ENCODE measurements around the gene UQCR10. TPM values are rescaled to one million over a fixed set of nuclear protein-coding genes. Genes with fewer than 3 reads are reported as not detected.
"Not testable (repeated sequence)": the region's sequence is repeated elsewhere in the genome, so short reads cannot be mapped to it uniquely, and the experiment has no call there.

UQCR10 gene
- total RNA-seq, 2 donors from 2014 or later: 62.8 to 106 TPM

- no peak for ATAC-seq (replicated peaks)
- peak overlapping the region; percentile 39 for H3K27ac Mint-ChIP-seq
- no peak overlapping the region for H3K4me3 Mint-ChIP-seq
- peaks cover 20% of the 10 kb centered on the region for H3K4me1 Mint-ChIP-seq
- H3K36me3 Mint-ChIP-seq (ENCODE audit: low read depth): peaks cover 32% of the 10 kb centered on the region
- H3K27me3 Mint-ChIP-seq: no peaks in the 10 kb centered on the region
- no peaks in the 10 kb centered on the region for H3K9me3 Mint-ChIP-seq
Observed at GRCh38 chr22:29748248-29748893, 18.8 kb upstream of the UQCR10 start.

GRCh38 chr22:29750029-29750428, 17.1 kb upstream of the UQCR10 start:
- H3K27ac Mint-ChIP-seq: peak overlapping the region; percentile 87
- H3K4me1 Mint-ChIP-seq: peaks cover 20% of the 10 kb centered on the region

GRCh38 chr22:29750559-29751538, 16.3 kb upstream of the UQCR10 start:
- peaks cover 20% of the 10 kb centered on the region for H3K4me1 Mint-ChIP-seq
- no peaks in the 10 kb centered on the region for H3K9me3 Mint-ChIP-seq
- no peaks in the 10 kb centered on the region for H3K27me3 Mint-ChIP-seq
- peak overlapping the region; percentile 30 for H3K4me3 Mint-ChIP-seq
- peak overlapping the region; percentile 87 for H3K27ac Mint-ChIP-seq
- peak; percentile 93 for ATAC-seq (replicated peaks)
- H3K36me3 Mint-ChIP-seq (ENCODE audit: low read depth): peaks cover 18% of the 10 kb centered on the region

More at GRCh38 chr22:29750029-29750428, 17.1 kb upstream of the UQCR10 start:
- Mint-ChIP-seq H3K9me3 (no peaks in the 10 kb centered on the region), H3K4me3 (peak overlapping the region; percentile 30), H3K27me3 (no peaks in the 10 kb centered on the region), H3K36me3 (ENCODE audit: low read depth) (peaks cover 27% of the 10 kb centered on the region)
- ATAC-seq (replicated peaks): no peak

- H3K27me3 Mint-ChIP-seq: no peaks in the 10 kb centered on the region
- peaks cover 20% of the 10 kb centered on the region for H3K4me1 Mint-ChIP-seq
- no peak for ATAC-seq (replicated peaks)
- peak overlapping the region; percentile 87 for H3K27ac Mint-ChIP-seq
- peaks cover 15% of the 10 kb centered on the region for H3K36me3 Mint-ChIP-seq (ENCODE audit: low read depth)
- no peak overlapping the region for H3K4me3 Mint-ChIP-seq
- H3K9me3 Mint-ChIP-seq: no peaks in the 10 kb centered on the region
Observed at GRCh38 chr22:29751669-29752068, 15.5 kb upstream of the UQCR10 start.

- Mint-ChIP-seq H3K36me3 (ENCODE audit: low read depth) (no peaks in the 10 kb centered on the region), H3K4me3 (no peak overlapping the region), H3K27me3 (no peaks in the 10 kb centered on the region), H3K27ac (no peak overlapping the region), H3K9me3 (no peaks in the 10 kb centered on the region), H3K4me1 (peaks cover 15% of the 10 kb centered on the region)
- ATAC-seq (replicated peaks): no peak
Observed at GRCh38 chr22:29753808-29754657, 13.1 kb upstream of the UQCR10 start.

GRCh38 chr22:29754658-29755395, 12.3 kb upstream of the UQCR10 start:
- H3K4me3 Mint-ChIP-seq; H3K27ac Mint-ChIP-seq; ATAC-seq (replicated peaks); H3K9me3 Mint-ChIP-seq; H3K27me3 Mint-ChIP-seq; H3K36me3 Mint-ChIP-seq (ENCODE audit: low read depth): not testable (repeated sequence)
- peaks cover 15% of the 10 kb centered on the region for H3K4me1 Mint-ChIP-seq

GRCh38 chr22:29755889-29756288, 11.3 kb upstream of the UQCR10 start:
- no peaks in the 10 kb centered on the region for H3K27me3 Mint-ChIP-seq
- ATAC-seq (replicated peaks): no peak
- no peaks in the 10 kb centered on the region for H3K36me3 Mint-ChIP-seq (ENCODE audit: low read depth)
- peaks cover 9% of the 10 kb centered on the region for H3K4me1 Mint-ChIP-seq
- no peak overlapping the region for H3K4me3 Mint-ChIP-seq
- H3K9me3 Mint-ChIP-seq: no peaks in the 10 kb centered on the region
- peak overlapping the region; percentile 28 for H3K27ac Mint-ChIP-seq

GRCh38 chr22:29756341-29756740, 10.8 kb upstream of the UQCR10 start:
- peaks cover 6% of the 10 kb centered on the region for H3K4me1 Mint-ChIP-seq
- H3K27ac Mint-ChIP-seq: no peak overlapping the region
- H3K4me3 Mint-ChIP-seq: no peak overlapping the region
- no peak for ATAC-seq (replicated peaks)
- no peaks in the 10 kb centered on the region for H3K9me3 Mint-ChIP-seq
- no peaks in the 10 kb centered on the region for H3K27me3 Mint-ChIP-seq
- no peaks in the 10 kb centered on the region for H3K36me3 Mint-ChIP-seq (ENCODE audit: low read depth)

- Mint-ChIP-seq H3K4me3 (no peak overlapping the region), H3K9me3 (no peaks in the 10 kb centered on the region), H3K27me3 (no peaks in the 10 kb centered on the region), H3K36me3 (ENCODE audit: low read depth) (no peaks in the 10 kb centered on the region), H3K27ac (no peak overlapping the region), H3K4me1 (peaks cover 3% of the 10 kb centered on the region)
- ATAC-seq (replicated peaks): no peak
Observed at GRCh38 chr22:29757096-29757495, 10.1 kb upstream of the UQCR10 start.

- Mint-ChIP-seq H3K27ac (no peak overlapping the region), H3K9me3 (no peaks in the 10 kb centered on the region), H3K4me1 (no peaks in the 10 kb centered on the region), H3K27me3 (no peaks in the 10 kb centered on the region), H3K4me3 (no peak overlapping the region), H3K36me3 (ENCODE audit: low read depth) (no peaks in the 10 kb centered on the region)
- no peak for ATAC-seq (replicated peaks)
Observed at GRCh38 chr22:29758068-29758622, 9.0 kb upstream of the UQCR10 start.

GRCh38 chr22:29758959-29759358, 8.2 kb upstream of the UQCR10 start:
- no peak overlapping the region for H3K27ac Mint-ChIP-seq

GRCh38 chr22:29762263-29762662, 4.9 kb upstream of the UQCR10 start:
- H3K36me3 Mint-ChIP-seq (ENCODE audit: low read depth): peaks cover 2% of the 10 kb centered on the region
- no peaks in the 10 kb centered on the region for H3K27me3 Mint-ChIP-seq
- no peak for ATAC-seq (replicated peaks)
- no peaks in the 10 kb centered on the region for H3K9me3 Mint-ChIP-seq
- H3K27ac Mint-ChIP-seq: no peak overlapping the region
- H3K4me1 Mint-ChIP-seq: peaks cover 13% of the 10 kb centered on the region
- no peak overlapping the region for H3K4me3 Mint-ChIP-seq

More at GRCh38 chr22:29758959-29759358, 8.2 kb upstream of the UQCR10 start:
- no peaks in the 10 kb centered on the region for H3K9me3 Mint-ChIP-seq
- no peak for ATAC-seq (replicated peaks)
- no peaks in the 10 kb centered on the region for H3K27me3 Mint-ChIP-seq
- H3K4me3 Mint-ChIP-seq: no peak overlapping the region
- H3K4me1 Mint-ChIP-seq: no peaks in the 10 kb centered on the region
- no peaks in the 10 kb centered on the region for H3K36me3 Mint-ChIP-seq (ENCODE audit: low read depth)

GRCh38 chr22:29765905-29766631, 1.1 kb upstream of the UQCR10 start:
- peaks cover 40% of the 10 kb centered on the region for H3K36me3 Mint-ChIP-seq (ENCODE audit: low read depth)
- peak overlapping the region; percentile 100 for H3K27ac Mint-ChIP-seq
- no peaks in the 10 kb centered on the region for H3K27me3 Mint-ChIP-seq
- H3K4me3 Mint-ChIP-seq: peak overlapping the region; percentile 100
- peak; percentile 14 for ATAC-seq (replicated peaks)
- no peaks in the 10 kb centered on the region for H3K9me3 Mint-ChIP-seq
- peaks cover 20% of the 10 kb centered on the region for H3K4me1 Mint-ChIP-seq

All from activated T-helper 17 cell treated with anti-CD3 and anti-CD28 coated beads, Interleukin-2, amount 50 U/mL, for 72 hours (primary cell).